ENCODE data around the gene LAG3.

Gene LAG3

DNA sequence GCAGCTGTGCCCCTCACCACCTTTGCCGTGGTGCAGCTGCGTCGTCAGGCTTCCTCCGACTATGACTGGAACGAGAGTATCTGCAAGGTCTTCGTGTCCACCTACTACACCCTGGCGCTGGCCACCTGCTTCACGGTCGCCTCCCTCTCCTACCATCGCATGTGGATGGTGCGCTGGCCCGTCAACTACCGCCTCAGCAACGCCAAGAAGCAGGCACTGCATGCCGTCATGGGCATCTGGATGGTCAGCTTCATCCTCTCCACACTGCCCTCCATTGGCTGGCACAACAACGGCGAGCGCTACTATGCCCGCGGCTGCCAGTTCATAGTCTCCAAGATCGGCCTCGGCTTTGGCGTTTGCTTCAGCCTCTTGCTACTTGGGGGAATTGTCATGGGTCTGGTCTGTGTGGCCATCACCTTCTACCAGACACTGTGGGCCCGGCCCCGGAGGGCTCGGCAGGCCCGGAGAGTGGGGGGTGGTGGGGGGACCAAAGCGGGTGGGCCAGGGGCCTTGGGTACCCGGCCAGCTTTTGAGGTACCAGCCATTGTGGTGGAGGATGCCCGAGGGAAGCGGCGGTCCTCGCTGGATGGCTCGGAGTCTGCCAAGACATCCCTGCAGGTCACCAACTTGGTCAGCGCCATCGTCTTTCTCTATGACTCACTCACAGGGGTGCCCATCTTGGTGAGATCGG is 51.9 kb downstream of the LAG3 start:
- TF ChIP-seq SIN3A (IDR thresholded peaks at IDR 0.05; ENCODE audit: borderline replicate concordance, insufficient read depth, low read length) (no peak), FOXP2 (optimal IDR thresholded peaks at IDR 0.05; ENCODE audit: borderline replicate concordance, extremely low read depth, extremely low read length, insufficient read depth) (no peak), POLR2AphosphoS5 (IDR thresholded peaks at IDR 0.05; ENCODE audit: low read depth, low read length) (no peak), TAF1 (IDR thresholded peaks at IDR 0.05; ENCODE audit: borderline replicate concordance, insufficient read depth, low read length) (no peak)
- TF ChIP-seq, protein P1, sequence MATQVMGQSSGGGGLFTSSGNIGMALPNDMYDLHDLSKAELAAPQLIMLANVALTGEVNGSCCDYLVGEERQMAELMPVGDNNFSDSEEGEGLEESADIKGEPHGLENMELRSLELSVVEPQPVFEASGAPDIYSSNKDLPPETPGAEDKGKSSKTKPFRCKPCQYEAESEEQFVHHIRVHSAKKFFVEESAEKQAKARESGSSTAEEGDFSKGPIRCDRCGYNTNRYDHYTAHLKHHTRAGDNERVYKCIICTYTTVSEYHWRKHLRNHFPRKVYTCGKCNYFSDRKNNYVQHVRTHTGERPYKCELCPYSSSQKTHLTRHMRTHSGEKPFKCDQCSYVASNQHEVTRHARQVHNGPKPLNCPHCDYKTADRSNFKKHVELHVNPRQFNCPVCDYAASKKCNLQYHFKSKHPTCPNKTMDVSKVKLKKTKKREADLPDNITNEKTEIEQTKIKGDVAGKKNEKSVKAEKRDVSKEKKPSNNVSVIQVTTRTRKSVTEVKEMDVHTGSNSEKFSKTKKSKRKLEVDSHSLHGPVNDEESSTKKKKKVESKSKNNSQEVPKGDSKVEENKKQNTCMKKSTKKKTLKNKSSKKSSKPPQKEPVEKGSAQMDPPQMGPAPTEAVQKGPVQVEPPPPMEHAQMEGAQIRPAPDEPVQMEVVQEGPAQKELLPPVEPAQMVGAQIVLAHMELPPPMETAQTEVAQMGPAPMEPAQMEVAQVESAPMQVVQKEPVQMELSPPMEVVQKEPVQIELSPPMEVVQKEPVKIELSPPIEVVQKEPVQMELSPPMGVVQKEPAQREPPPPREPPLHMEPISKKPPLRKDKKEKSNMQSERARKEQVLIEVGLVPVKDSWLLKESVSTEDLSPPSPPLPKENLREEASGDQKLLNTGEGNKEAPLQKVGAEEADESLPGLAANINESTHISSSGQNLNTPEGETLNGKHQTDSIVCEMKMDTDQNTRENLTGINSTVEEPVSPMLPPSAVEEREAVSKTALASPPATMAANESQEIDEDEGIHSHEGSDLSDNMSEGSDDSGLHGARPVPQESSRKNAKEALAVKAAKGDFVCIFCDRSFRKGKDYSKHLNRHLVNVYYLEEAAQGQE (IDR thresholded peaks at IDR 0.05; ENCODE audit: insufficient read depth in 1 of 2, low read depth in 2 of 2, low read length in 2 of 2): no peak

DNA sequence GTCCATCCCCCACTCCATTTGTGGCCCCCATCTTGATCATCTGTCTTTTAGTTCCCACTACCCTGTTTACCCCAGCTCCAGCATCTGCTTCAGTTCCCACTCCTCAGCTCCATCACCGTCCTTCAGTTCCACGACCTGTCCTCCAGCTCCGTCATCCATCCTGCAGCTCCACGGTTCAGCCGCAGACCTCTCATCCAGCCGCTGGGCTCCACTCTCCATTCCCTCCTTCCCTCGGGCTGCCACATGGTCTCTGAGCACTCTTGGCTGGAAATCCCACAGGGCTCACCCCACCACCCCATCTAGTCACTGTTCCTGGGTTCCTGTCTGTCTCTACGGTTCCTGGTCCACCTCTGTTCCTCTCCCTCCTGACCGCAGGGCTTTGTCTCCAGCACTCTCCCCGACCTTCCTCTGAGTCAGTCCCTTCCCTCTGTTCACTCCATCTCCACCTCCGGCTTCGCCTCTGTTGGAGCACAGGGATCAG is 52.6 kb downstream of the LAG3 start:
- TF ChIP-seq SIN3A (IDR thresholded peaks at IDR 0.05; ENCODE audit: borderline replicate concordance, insufficient read depth, low read length) (no peak), FOXP2 (optimal IDR thresholded peaks at IDR 0.05; ENCODE audit: borderline replicate concordance, extremely low read depth, extremely low read length, insufficient read depth) (no peak), POLR2AphosphoS5 (IDR thresholded peaks at IDR 0.05; ENCODE audit: low read depth, low read length) (no peak), TAF1 (IDR thresholded peaks at IDR 0.05; ENCODE audit: borderline replicate concordance, insufficient read depth, low read length) (no peak)
- TF ChIP-seq, protein P1 (IDR thresholded peaks at IDR 0.05; ENCODE audit: insufficient read depth in 1 of 2, low read depth in 2 of 2, low read length in 2 of 2): no peak

DNA sequence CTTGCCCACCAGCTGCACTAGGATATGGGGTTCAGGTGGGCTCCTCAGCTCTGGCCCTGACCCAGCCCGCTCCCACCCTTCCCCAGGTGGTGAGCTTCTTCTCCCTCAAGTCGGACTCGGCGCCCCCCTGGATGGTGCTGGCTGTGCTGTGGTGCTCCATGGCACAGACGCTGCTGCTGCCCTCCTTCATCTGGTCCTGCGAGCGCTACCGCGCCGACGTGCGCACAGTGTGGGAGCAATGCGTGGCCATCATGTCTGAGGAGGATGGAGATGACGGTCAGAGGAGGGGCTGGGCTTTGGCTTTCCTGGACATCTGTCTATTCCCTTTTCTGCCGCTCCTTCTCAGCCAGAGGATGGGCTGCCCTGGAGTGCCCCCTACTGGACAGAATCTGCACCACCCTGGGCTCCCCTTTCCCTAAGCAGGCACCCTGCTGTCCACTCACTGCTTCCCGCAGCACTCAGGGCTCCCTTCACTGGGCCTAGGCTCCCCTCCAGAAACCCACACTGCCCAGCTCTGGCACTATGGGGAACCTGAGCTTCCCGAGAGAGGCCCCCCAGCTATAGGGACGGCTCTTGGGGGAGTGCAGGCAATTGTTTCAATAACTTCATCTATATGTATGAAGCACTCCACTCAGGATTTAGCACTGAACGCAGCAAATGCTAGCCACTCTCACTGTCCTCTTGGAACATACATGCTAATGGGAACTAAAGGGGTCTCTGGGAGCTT is 53.2 kb downstream of the LAG3 start:
- no peak for TF ChIP-seq TAF1 (IDR thresholded peaks at IDR 0.05; ENCODE audit: borderline replicate concordance, insufficient read depth, low read length)
- no peak for TF ChIP-seq FOXP2 (optimal IDR thresholded peaks at IDR 0.05; ENCODE audit: borderline replicate concordance, extremely low read depth, extremely low read length, insufficient read depth)
- TF ChIP-seq, protein P1 (IDR thresholded peaks at IDR 0.05; ENCODE audit: insufficient read depth in 1 of 2, low read depth in 2 of 2, low read length in 2 of 2): no peak
- TF ChIP-seq POLR2AphosphoS5 (IDR thresholded peaks at IDR 0.05; ENCODE audit: low read depth, low read length): no peak; the same call in 1 of the 2 replicates
- no peak for TF ChIP-seq SIN3A (IDR thresholded peaks at IDR 0.05; ENCODE audit: borderline replicate concordance, insufficient read depth, low read length)

DNA sequence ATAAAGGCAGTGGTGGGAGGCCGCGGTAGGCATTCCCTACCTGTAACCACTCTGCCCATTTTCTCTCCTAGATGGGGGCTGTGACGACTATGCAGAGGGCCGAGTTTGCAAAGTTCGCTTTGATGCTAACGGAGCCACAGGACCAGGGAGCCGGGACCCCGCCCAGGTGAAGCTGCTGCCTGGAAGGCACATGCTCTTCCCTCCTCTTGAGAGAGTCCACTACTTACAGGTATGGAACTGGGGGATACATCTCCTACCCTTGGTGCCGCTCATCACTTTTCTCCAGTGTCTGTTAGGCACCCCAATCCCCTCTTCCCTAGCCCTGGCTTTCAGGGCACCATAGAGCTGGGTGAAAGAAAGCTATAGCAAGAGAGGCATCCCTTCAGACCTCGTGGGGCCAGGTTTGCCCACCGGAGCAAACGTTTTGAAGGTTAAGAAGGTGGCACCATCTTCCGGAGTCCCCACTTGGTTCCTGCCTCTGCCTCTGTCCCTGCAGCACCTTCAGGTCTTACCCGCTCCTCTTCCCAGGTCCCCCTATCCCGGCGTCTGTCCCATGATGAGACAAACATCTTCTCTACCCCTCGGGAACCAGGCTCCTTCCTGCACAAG is 53.9 kb downstream of the LAG3 start:
- no peak for TF ChIP-seq FOXP2 (optimal IDR thresholded peaks at IDR 0.05; ENCODE audit: borderline replicate concordance, extremely low read depth, extremely low read length, insufficient read depth)
- TF ChIP-seq, protein P1 (IDR thresholded peaks at IDR 0.05; ENCODE audit: insufficient read depth in 1 of 2, low read depth in 2 of 2, low read length in 2 of 2): no peak
- TF ChIP-seq TAF1 (IDR thresholded peaks at IDR 0.05; ENCODE audit: borderline replicate concordance, insufficient read depth, low read length): no peak
- no peak for TF ChIP-seq SIN3A (IDR thresholded peaks at IDR 0.05; ENCODE audit: borderline replicate concordance, insufficient read depth, low read length)
- TF ChIP-seq POLR2AphosphoS5 (IDR thresholded peaks at IDR 0.05; ENCODE audit: low read depth, low read length): no peak
